K562 (cell line): Measurements from ENCODE around the gene B3GALT4.

Experiments used
- CHD1 ChIP-seq: fragments of 200-600 bp; sonication (generic); IDR thresholded peaks from one replicate; pipeline ENCODE4 v1.6.1; 2012; ENCODE audit warnings: mild to moderate bottlenecking, moderate library complexity, low read length, inconsistent platforms
- EP300 ChIP-seq: IDR thresholded peaks from 2 replicates; pipeline ENCODE4 v1.6.1; 2012; ENCODE audit warnings: low read length, improper control_type of control experiment
- ESRRB ChIP-seq: fragments of 250-450 bp; sonication (Bioruptor Pico); IDR thresholded peaks from 2 replicates; pipeline ENCODE4 v1.5.0; 2020; ENCODE audit warnings: mild to moderate bottlenecking, moderate library complexity, borderline replicate concordance
- GTF3C2 ChIP-seq: IDR thresholded peaks from 3 replicates; pipeline ENCODE4 v1.6.1; 2011; ENCODE audit warnings: borderline replicate concordance, mild to moderate bottlenecking, moderate library complexity; ENCODE audit not compliant: insufficient read length; ENCODE audit errors: extremely low read depth
- IFI16 ChIP-seq: fragments of 250-450 bp; sonication (Bioruptor Pico); IDR thresholded peaks from 2 replicates; pipeline ENCODE4 v2.1.2; 2022; ENCODE audit warnings: mild to moderate bottlenecking, inconsistent platforms
- MAX ChIP-seq: sonication (generic); formaldehyde crosslinking; IDR thresholded peaks from 2 replicates; pipeline ENCODE4 v1.9.0; 2022; ENCODE audit warnings: mild to moderate bottlenecking, missing genetic modification reagents
- RFX5 ChIP-seq: IDR thresholded peaks from 2 replicates; pipeline ENCODE4 v1.6.1; 2011; ENCODE audit warnings: low read depth, mild to moderate bottlenecking, improper control_type of control experiment, low read length
- TEAD4 ChIP-seq, 2 experiments: sonication (generic) in 1 of 2; formaldehyde crosslinking in 1 of 2; IDR thresholded peaks; 2 replicates each; pipeline versions ENCODE4 v1.6.1 to v1.8.0; 2012 to 2022; ENCODE audit warnings: borderline replicate concordance in 1 of 2, inconsistent platforms in 1 of 2, low read length in 1 of 2, mild to moderate bottlenecking in 1 of 2, missing genetic modification reagents in 1 of 2
- TSHZ1 ChIP-seq: fragments of 250-450 bp; sonication (Bioruptor Pico); IDR thresholded peaks from 2 replicates; pipeline ENCODE4 v1.4.0; 2020; ENCODE audit warnings: mild to moderate bottlenecking, moderate library complexity
- ZBTB49 ChIP-seq: sonication (generic); formaldehyde crosslinking; IDR thresholded peaks from 2 replicates; pipeline ENCODE4 v1.8.0; 2022; ENCODE audit warnings: missing genetic modification reagents, mild to moderate bottlenecking, borderline replicate concordance
- ZNF75A ChIP-seq: fragments of 450-650 bp; formaldehyde crosslinking; IDR thresholded peaks from 2 replicates; pipeline ENCODE4 v1.4.0; 2020; ENCODE audit warnings: mild to moderate bottlenecking

- TF ChIP-seq ESRRB (CRISPR knock-in tag) (no peak), CHD1 (no peak), ZBTB49 (CRISPR knock-in tag) (no peak), EP300 (no peak), TSHZ1 (no peak), RFX5 (no peak), MAX (no peak), ZNF75A (CRISPR knock-in tag) (no peak), TEAD4 (IDR thresholded peaks at IDR 0.05; ENCODE audit: low read length) (no peak), TEAD4 (CRISPR knock-in tag; IDR thresholded peaks at IDR 0.05; ENCODE audit: borderline replicate concordance) (no peak), GTF3C2 (no peak), IFI16 (CRISPR knock-in tag) (no peak)
Measured at GRCh38 chr6:33290459-33290858, 13.5 kb downstream of the B3GALT4 start.
